Measurements from ENCODE around the gene CCK.

DNA sequence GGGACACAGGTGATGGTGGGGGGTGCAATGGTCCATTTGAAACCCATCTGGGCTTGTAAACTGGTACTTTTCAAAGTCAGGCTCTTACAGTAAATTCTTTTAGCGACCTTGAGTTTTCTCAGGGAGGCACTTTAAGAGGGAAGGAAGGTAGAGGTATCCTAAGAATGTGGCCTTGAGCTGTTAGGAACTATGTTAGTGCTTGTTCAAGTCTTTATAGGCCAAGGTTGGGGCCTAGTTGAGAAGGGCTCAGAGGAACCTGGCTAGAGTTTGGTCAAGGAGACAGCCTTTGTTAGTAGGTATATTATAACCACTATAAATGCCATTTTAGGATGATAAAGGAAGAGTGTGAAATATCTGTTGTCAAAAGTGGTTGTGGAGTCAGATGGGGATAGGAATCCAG is 9.2 kb upstream of the CCK start:
- TF ChIP-seq EZH2 (IDR thresholded peaks at IDR 0.05; ENCODE audit: insufficient read depth, poor library complexity, severe bottlenecking) = no peak
- no peak for TF ChIP-seq EZH2phosphoT487 (IDR thresholded peaks at IDR 0.05; ENCODE audit: insufficient read depth, low read depth)

Data from GM23248 (cell line).